K562 treated with DMSO at 1 percent for 12 hours (cell line): ENCODE data around the gene CDADC1. TPM values are rescaled to one million over a fixed set of nuclear protein-coding genes. Genes with fewer than 3 reads are reported as not detected.

Source experiments
- total RNA-seq: library from RNA; unstranded; fragments of 300-600 nt; gene quantifications from 2 replicates; pipeline ENCODE4 v1.2.3, GENCODE V29; 2022; ENCODE audit not compliant: insufficient read depth

Gene CDADC1
- total RNA-seq = 4.8 and 20.4 TPM in 2 replicates

DNA sequence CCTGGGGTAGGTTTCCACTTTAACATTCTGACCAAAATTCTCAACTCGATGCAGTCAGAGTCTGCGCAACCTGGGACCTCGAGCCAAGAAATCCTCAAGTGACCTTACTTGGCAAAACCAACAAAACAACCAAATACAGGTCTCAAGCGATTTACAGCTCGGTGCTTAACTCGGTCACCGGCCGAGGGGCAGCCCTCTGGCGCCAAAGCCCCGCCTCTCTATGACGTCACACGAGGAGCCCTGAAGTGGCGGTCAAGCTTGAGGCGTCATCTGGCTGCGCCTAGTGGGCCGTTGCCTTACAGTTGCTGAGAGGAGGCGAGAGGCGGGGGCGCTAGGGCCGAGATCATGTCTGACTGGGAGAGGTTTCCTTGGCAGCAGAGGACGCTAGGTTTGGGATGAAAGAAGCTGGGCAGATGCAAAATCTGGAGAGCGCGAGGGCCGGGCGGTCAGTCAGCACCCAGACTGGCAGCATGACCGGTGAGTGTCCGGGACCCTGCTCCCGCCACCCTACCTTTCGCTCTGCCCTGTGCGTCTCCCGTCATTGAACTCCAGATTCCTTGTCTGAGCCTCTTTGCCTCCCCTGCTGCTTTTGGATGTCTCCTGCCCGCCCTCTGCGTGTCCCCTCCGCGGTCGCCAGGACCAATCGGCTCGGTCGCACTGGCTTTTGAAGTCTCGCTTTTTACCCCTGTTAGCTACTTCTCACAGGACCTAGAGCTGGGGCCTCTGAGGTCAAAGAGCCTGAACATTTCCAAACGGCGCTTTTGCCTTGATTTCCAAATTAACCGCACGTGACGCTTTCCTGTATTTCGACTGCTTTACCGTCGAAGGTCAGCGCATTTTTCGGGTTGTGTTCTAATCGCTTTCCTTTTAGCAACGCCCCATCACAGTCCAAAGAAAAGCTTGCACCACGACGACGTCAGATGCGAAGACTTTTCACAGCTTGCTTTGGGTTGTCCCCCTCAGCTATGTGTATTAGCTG lies at the start of gene CDADC1:
CDADC1 (plus strand) TSS at position 283 of the 979 bp plus-strand sequence; CDS start at position 396, 113 bp downstream.

DNA sequence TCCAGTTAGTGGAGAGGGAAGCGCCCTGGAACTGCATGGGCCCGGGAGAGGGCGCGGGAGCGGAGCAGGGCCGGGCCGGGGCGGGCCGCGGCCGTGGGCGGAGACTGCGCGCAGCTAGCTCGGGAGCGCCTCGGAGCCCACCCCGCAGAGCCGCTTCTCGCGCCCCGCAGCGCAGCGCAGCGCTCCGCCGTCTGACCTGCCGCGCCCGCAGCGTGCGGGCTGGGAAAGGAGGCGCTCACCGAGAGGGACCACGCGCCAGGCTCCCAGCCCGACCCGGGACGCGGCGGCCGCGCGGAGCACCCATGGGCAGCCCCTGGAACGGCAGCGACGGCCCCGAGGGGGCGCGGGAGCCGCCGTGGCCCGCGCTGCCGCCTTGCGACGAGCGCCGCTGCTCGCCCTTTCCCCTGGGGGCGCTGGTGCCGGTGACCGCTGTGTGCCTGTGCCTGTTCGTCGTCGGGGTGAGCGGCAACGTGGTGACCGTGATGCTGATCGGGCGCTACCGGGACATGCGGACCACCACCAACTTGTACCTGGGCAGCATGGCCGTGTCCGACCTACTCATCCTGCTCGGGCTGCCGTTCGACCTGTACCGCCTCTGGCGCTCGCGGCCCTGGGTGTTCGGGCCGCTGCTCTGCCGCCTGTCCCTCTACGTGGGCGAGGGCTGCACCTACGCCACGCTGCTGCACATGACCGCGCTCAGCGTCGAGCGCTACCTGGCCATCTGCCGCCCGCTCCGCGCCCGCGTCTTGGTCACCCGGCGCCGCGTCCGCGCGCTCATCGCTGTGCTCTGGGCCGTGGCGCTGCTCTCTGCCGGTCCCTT lies 27.5 kb upstream of the CDADC1 start, which contains the start of gene MLNR:
MLNR (plus strand) TSS at position 303 of the 820 bp plus-strand sequence; CDS start at position 303, 0 bp downstream.

Other genes starting within 250 kb of the CDADC1 start
- not detected in 2 replicates for gene MLNR, start 27.6 kb upstream of the CDADC1 start, total RNA-seq
- gene CAB39L, start 196.1 kb downstream of the CDADC1 start, total RNA-seq = 1.1 and 1.3 TPM in 2 replicates
- 2.9 and 3.6 TPM in 2 replicates for gene SETDB2, start 196.3 kb downstream of the CDADC1 start, total RNA-seq
- gene PHF11, start 248.0 kb downstream of the CDADC1 start, total RNA-seq = 3.0 and 5.2 TPM in 2 replicates